PC-9 (cell line): ENCODE results near the gene COL1A2. TPM values are rescaled to one million over a fixed set of nuclear protein-coding genes. Genes with fewer than 3 reads are reported as not detected.

Experiments
- BruUV-seq: library from RNA; stranded (reverse); fragments of 400-500 nt; replicated peaks from 2 replicates; lab custom pipeline; 2021; lab: Mats Ljungman, UMichigan
- CTCF ChIA-PET: fragments of 300-600 bp; sonication (Branson Sonifier 250); formaldehyde crosslinking; loops from one replicate; lab custom pipeline; 2022; ENCODE audit warnings: antibody characterized with exemption; lab: Charles Lee
- POLR2A ChIA-PET: fragments of 300-600 bp; sonication (Branson Sonifier 250); formaldehyde crosslinking; loops from one replicate; lab custom pipeline; 2022; ENCODE audit warnings: antibody characterized with exemption; ENCODE audit not compliant: unreplicated experiment; lab: Charles Lee
- DNase-seq, 2 experiments: peaks; one replicate each; pipeline versions ENCODE4 v3.0.0 to v3.0.0-alpha.2; 2015 to 2022; ENCODE audit warnings: mixed read lengths in 1 of 2
- H2AFZ ChIP-seq: fragments of 200-600 bp; sonication (generic); 2 replicates; pipeline ENCODE4 v1.8.1; 2017; ENCODE audit warnings: antibody characterized with exemption
- H3F3A ChIP-seq: fragments of 200-600 bp; sonication (generic); 2 replicates; pipeline ENCODE4 v1.8.1; 2017; ENCODE audit warnings: antibody characterized with exemption, mild to moderate bottlenecking, low read depth; ENCODE audit not compliant: insufficient read depth
- H3K27ac ChIP-seq: fragments of 200-600 bp; sonication (generic); 2 replicates; pipeline ENCODE4 v1.6.1; 2016; ENCODE audit warnings: mixed run types
- H3K27me3 ChIP-seq: fragments of 200-600 bp; sonication (generic); 2 replicates; pipeline ENCODE4 v1.6.1; 2016; ENCODE audit warnings: low read depth, mixed run types; ENCODE audit not compliant: insufficient read depth
- H3K36me3 ChIP-seq: fragments of 200-600 bp; sonication (generic); 2 replicates; pipeline ENCODE4 v1.6.1; 2016; ENCODE audit warnings: low read depth, mixed run types
- H3K4me1 ChIP-seq: fragments of 200-600 bp; sonication (generic); replicated peaks from 2 replicates; pipeline ENCODE4 v1.6.1; 2016; ENCODE audit warnings: mixed run types; ENCODE audit not compliant: insufficient read depth
- H3K4me2 ChIP-seq: fragments of 200-600 bp; sonication (generic); 2 replicates; pipeline ENCODE4 v1.6.1; 2017; ENCODE audit warnings: mixed run types
- H3K4me3 ChIP-seq: fragments of 200-600 bp; sonication (generic); 2 replicates; pipeline ENCODE4 v1.6.1; 2016; ENCODE audit warnings: mixed run types
- H3K79me2 ChIP-seq: fragments of 200-600 bp; sonication (generic); 2 replicates; pipeline ENCODE4 v1.6.1; 2017; ENCODE audit warnings: low read depth, mixed run types
- H3K9me2 ChIP-seq: fragments of 200-600 bp; sonication (generic); 2 replicates; pipeline ENCODE4 v1.8.1; 2017; ENCODE audit warnings: mild to moderate bottlenecking; ENCODE audit not compliant: insufficient read depth
- H3K9me3 ChIP-seq: fragments of 200-600 bp; sonication (generic); 2 replicates; pipeline ENCODE4 v1.8.1; 2016; ENCODE audit warnings: low read depth; ENCODE audit not compliant: insufficient read depth
- H4K20me1 ChIP-seq: fragments of 200-600 bp; sonication (generic); 2 replicates; pipeline ENCODE4 v1.8.1; 2017; ENCODE audit not compliant: insufficient read depth
- EZH2 ChIP-seq: fragments of 200-600 bp; sonication (generic); IDR thresholded peaks from 2 replicates; pipeline ENCODE4 v1.8.0; 2017; ENCODE audit warnings: antibody characterized with exemption, low read depth
- intact Hi-C: fragments of 100-400 bp; cut with micrococcal nuclease; formaldehyde crosslinking; loops from one replicate; pipeline ENCODE4 v1.10.0; 2022; ENCODE audit not compliant: unreplicated experiment
- total RNA-seq: library from RNA; stranded (reverse); gene quantifications from 2 replicates; pipeline ENCODE4 v1.2.3, GENCODE V29; 2021
- TF ChIP-seq, protein P1 (sequence below): fragments of 200-600 bp; sonication (generic); conservative IDR thresholded peaks from 2 replicates; pipeline ENCODE4 v1.6.1; 2017; ENCODE audit warnings: mixed run types, antibody characterized with exemption, mild to moderate bottlenecking, moderate library complexity

Gene COL1A2
- total RNA-seq, 1 experiment from 2014 or later, result not detected

- Histone ChIP-seq H3K9me2 (no peaks in the 10 kb centered on the region), H3K4me2 (no peak overlapping the region), H4K20me1 (no peaks in the 10 kb centered on the region), H3K27me3 (no peaks in the 10 kb centered on the region), H3K4me3 (no peak overlapping the region), H3K9me3 (no peaks in the 10 kb centered on the region), H3K36me3 (no peaks in the 10 kb centered on the region), H2AFZ (no peak overlapping the region), H3F3A (no peaks in the 10 kb centered on the region), H3K79me2 (no peaks in the 10 kb centered on the region), H3K4me1 (peaks cover 7% of the 10 kb centered on the region), H3K27ac (no peak overlapping the region)
- POLR2A ChIA-PET, result no interaction called here
- no peak for TF ChIP-seq EZH2
- no TSS peak for BruUV-seq
- DNase-seq, result no peak
- CTCF ChIA-PET, result interaction anchor here (0.6 to 1.6 kb wide), 5 partner anchors 97 to 278 kb away, joined by 3 to 15 read pairs (median 5); no protein-coding TSS in a partner anchor
- intact Hi-C loops, result loop anchor here (5.0 kb wide), 2 partner anchors 504 to 599 kb away; partner anchors contain the start of gene TFPI2
Measured at GRCh38 chr7:94396037-94396431, 1.3 kb downstream of the COL1A2 start.

- no peak for DNase-seq
- Histone ChIP-seq H2AFZ (no peak overlapping the region), H3K9me3 (no peaks in the 10 kb centered on the region), H3K4me2 (no peak overlapping the region), H3F3A (no peaks in the 10 kb centered on the region), H3K79me2 (no peaks in the 10 kb centered on the region), H3K9me2 (no peaks in the 10 kb centered on the region), H3K27me3 (no peaks in the 10 kb centered on the region), H3K27ac (no peak overlapping the region), H4K20me1 (no peaks in the 10 kb centered on the region), H3K4me1 (peaks cover 9% of the 10 kb centered on the region), H3K36me3 (no peaks in the 10 kb centered on the region), H3K4me3 (no peak overlapping the region)
- CTCF ChIA-PET, result no interaction called here
- no peak for TF ChIP-seq EZH2
- TF ChIP-seq, protein P1, sequence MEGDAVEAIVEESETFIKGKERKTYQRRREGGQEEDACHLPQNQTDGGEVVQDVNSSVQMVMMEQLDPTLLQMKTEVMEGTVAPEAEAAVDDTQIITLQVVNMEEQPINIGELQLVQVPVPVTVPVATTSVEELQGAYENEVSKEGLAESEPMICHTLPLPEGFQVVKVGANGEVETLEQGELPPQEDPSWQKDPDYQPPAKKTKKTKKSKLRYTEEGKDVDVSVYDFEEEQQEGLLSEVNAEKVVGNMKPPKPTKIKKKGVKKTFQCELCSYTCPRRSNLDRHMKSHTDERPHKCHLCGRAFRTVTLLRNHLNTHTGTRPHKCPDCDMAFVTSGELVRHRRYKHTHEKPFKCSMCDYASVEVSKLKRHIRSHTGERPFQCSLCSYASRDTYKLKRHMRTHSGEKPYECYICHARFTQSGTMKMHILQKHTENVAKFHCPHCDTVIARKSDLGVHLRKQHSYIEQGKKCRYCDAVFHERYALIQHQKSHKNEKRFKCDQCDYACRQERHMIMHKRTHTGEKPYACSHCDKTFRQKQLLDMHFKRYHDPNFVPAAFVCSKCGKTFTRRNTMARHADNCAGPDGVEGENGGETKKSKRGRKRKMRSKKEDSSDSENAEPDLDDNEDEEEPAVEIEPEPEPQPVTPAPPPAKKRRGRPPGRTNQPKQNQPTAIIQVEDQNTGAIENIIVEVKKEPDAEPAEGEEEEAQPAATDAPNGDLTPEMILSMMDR, result no peak
- POLR2A ChIA-PET, result no interaction called here
- BruUV-seq, result no TSS peak
- intact Hi-C loops, result loop anchor here (5.0 kb wide), 2 partner anchors 504 to 599 kb away; partner anchors contain the start of gene TFPI2
Measured at GRCh38 chr7:94396596-94396995, 1.9 kb downstream of the COL1A2 start.

- no peaks in the 10 kb centered on the region for H3K9me2 ChIP-seq
- H3F3A ChIP-seq, result no peaks in the 10 kb centered on the region
- TF ChIP-seq, protein P1, result no peak
- no peak for TF ChIP-seq EZH2
- no peak for DNase-seq
- no peak overlapping the region for H3K4me3 ChIP-seq
- no peaks in the 10 kb centered on the region for H3K27me3 ChIP-seq
- H4K20me1 ChIP-seq, result no peaks in the 10 kb centered on the region
- no peaks in the 10 kb centered on the region for H3K9me3 ChIP-seq
- H3K4me1 ChIP-seq, result peaks cover 9% of the 10 kb centered on the region
- no peak overlapping the region for H3K27ac ChIP-seq
- no peaks in the 10 kb centered on the region for H3K79me2 ChIP-seq
- intact Hi-C loops, result loop anchor here (5.0 kb wide), 2 partner anchors 505 to 600 kb away; partner anchors contain the start of gene TFPI2
- no peaks in the 10 kb centered on the region for H3K36me3 ChIP-seq
- H2AFZ ChIP-seq, result no peak overlapping the region
- POLR2A ChIA-PET, result interaction anchor here (0.6 kb wide), 1 partner anchor 18 kb away, joined by 3 read pairs; no protein-coding TSS in a partner anchor
- no TSS peak for BruUV-seq
- CTCF ChIA-PET, result interaction anchor here (0.6 kb wide), 1 partner anchor 764 kb away, joined by 3 read pairs; no protein-coding TSS in a partner anchor
- H3K4me2 ChIP-seq, result no peak overlapping the region
Measured at GRCh38 chr7:94397722-94398121, 3.0 kb downstream of the COL1A2 start.
